Activated T-cell treated with anti-CD3 and anti-CD28 coated beads, Interleukin-2, amount 50 U/mL, for 4 hours (primary cell): ENCODE measurements around the gene ZNF764. TPM values are rescaled to one million over a fixed set of nuclear protein-coding genes. Genes with fewer than 3 reads are reported as not detected.
"Not testable (repeated sequence)": the region's sequence is repeated elsewhere in the genome, so short reads cannot be mapped to it uniquely, and the experiment has no call there.

ENCODE experiments used
- ATAC-seq, 2 donors: fragments of 200-7000 bp; cut with Tn5 transposase; one replicate each; pipeline ENCODE4 v1.10.0; 2021
- DNase-seq: peaks from one replicate; pipeline ENCODE4 v3.0.0-alpha.2; 2020
- H3K27me3 Mint-ChIP-seq: one replicate; pipeline ENCODE4 v1.8.0; 2021; ENCODE audit warnings: low read depth, mixed read lengths
- H3K36me3 Mint-ChIP-seq: one replicate; pipeline ENCODE4 v1.8.0; 2022; ENCODE audit warnings: mixed read lengths; ENCODE audit not compliant: insufficient read depth
- H3K4me1 Mint-ChIP-seq: one replicate; pipeline ENCODE4 v1.8.0; 2021; ENCODE audit warnings: low read depth, mixed read lengths
- H3K4me3 Mint-ChIP-seq: one replicate; pipeline ENCODE4 v1.8.0; 2021; ENCODE audit warnings: mild to moderate bottlenecking, moderate library complexity, mixed read lengths
- H3K9me3 Mint-ChIP-seq: one replicate; pipeline ENCODE4 v1.8.0; 2021; ENCODE audit warnings: mixed read lengths
- total RNA-seq, 3 donors: library from RNA; stranded (reverse); gene quantifications; one replicate each; pipeline ENCODE4 v1.2.1, GENCODE V29; 2021

Gene ZNF764
- total RNA-seq, 3 donors from 2014 or later, result 21.2 to 23.4 (median 22.5) TPM

- Mint-ChIP-seq H3K4me1 (peaks cover 13% of the 10 kb centered on the region), H3K9me3 (no peaks in the 10 kb centered on the region), H3K4me3 (no peak overlapping the region), H3K36me3 (no peaks in the 10 kb centered on the region), H3K27me3 (no peaks in the 10 kb centered on the region)
- DNase-seq, result no peak
- ATAC-seq, result no peak
Observed at GRCh38 chr16:30546115-30546514, 12.1 kb downstream of the ZNF764 start.

- Mint-ChIP-seq H3K4me3 (no peak overlapping the region), H3K4me1 (no peaks in the 10 kb centered on the region), H3K9me3 (no peaks in the 10 kb centered on the region), H3K27me3 (no peaks in the 10 kb centered on the region), H3K36me3 (no peaks in the 10 kb centered on the region)
- DNase-seq (no peak), ATAC-seq (no peak)
Observed at GRCh38 chr16:30543067-30543466, 15.1 kb downstream of the ZNF764 start.

- no peak for DNase-seq
- Mint-ChIP-seq H3K4me1 (peaks cover 5% of the 10 kb centered on the region), H3K9me3 (no peaks in the 10 kb centered on the region), H3K4me3 (no peak overlapping the region), H3K27me3 (no peaks in the 10 kb centered on the region), H3K36me3 (no peaks in the 10 kb centered on the region)
- no peak for ATAC-seq
Observed at GRCh38 chr16:30541502-30542329, 16.5 kb downstream of the ZNF764 start.

GRCh38 chr16:30540916-30541464 is 17.2 kb downstream of the ZNF764 start:
- H3K36me3 Mint-ChIP-seq, H3K9me3 Mint-ChIP-seq, H3K27me3 Mint-ChIP-seq, H3K4me3 Mint-ChIP-seq, ATAC-seq, DNase-seq: not testable (repeated sequence)
- peaks cover 12% of the 10 kb centered on the region for H3K4me1 Mint-ChIP-seq

GRCh38 chr16:30539986-30540526 is 18.1 kb downstream of the ZNF764 start:
- DNase-seq, H3K9me3 Mint-ChIP-seq, H3K27me3 Mint-ChIP-seq, H3K36me3 Mint-ChIP-seq, H3K4me3 Mint-ChIP-seq, ATAC-seq: not testable (repeated sequence)
- H3K4me1 Mint-ChIP-seq, result peaks cover 16% of the 10 kb centered on the region

- Mint-ChIP-seq H3K27me3 (no peaks in the 10 kb centered on the region), H3K9me3 (no peaks in the 10 kb centered on the region), H3K4me3 (no peak overlapping the region), H3K36me3 (peaks cover 2% of the 10 kb centered on the region), H3K4me1 (peaks cover 16% of the 10 kb centered on the region)
- DNase-seq (no peak), ATAC-seq (no peak)
Observed at GRCh38 chr16:30539000-30539964, 18.9 kb downstream of the ZNF764 start.

GRCh38 chr16:30536391-30537024 is 21.7 kb downstream of the ZNF764 start:
- DNase-seq, H3K27me3 Mint-ChIP-seq, H3K36me3 Mint-ChIP-seq, H3K9me3 Mint-ChIP-seq, ATAC-seq: not testable (repeated sequence)
- peaks cover 21% of the 10 kb centered on the region for H3K4me1 Mint-ChIP-seq
- peak overlapping the region; percentile 89 for H3K4me3 Mint-ChIP-seq

- Mint-ChIP-seq H3K4me1 (peaks cover 25% of the 10 kb centered on the region), H3K4me3 (peak overlapping the region; percentile 89), H3K27me3 (no peaks in the 10 kb centered on the region), H3K9me3 (no peaks in the 10 kb centered on the region), H3K36me3 (peaks cover 2% of the 10 kb centered on the region)
- ATAC-seq, result peak; percentile 66 to 69
- peak; percentile 61 for DNase-seq
Observed at GRCh38 chr16:30535777-30536190, 22.4 kb downstream of the ZNF764 start.

GRCh38 chr16:30535106-30535776 is 22.9 kb downstream of the ZNF764 start:
- ATAC-seq (peak; percentile 16 to 27), DNase-seq (no peak)
- Mint-ChIP-seq H3K36me3 (peaks cover 2% of the 10 kb centered on the region), H3K4me1 (peaks cover 29% of the 10 kb centered on the region), H3K27me3 (no peaks in the 10 kb centered on the region), H3K9me3 (no peaks in the 10 kb centered on the region), H3K4me3 (peak overlapping the region; percentile 89)

- Mint-ChIP-seq H3K4me3 (peak within 1 kb of the TSS; percentile 89), H3K27me3 (no peaks in the 10 kb centered on the region), H3K36me3 (peaks cover 2% of the 10 kb centered on the region), H3K9me3 (no peaks in the 10 kb centered on the region), H3K4me1 (peaks cover 33% of the 10 kb centered on the region)
- peak; percentile 90 for DNase-seq
- ATAC-seq, result peak; percentile 81 to 82
Observed at GRCh38 chr16:30534368-30535105, 23.6 kb downstream of the ZNF764 start, which contains the start of gene ZNF747. TSS of gene ZNF747 (minus strand) at chr16:30534858. CDS start at chr16:30534679, 179 bp downstream.

- Mint-ChIP-seq H3K9me3 (no peaks in the 10 kb centered on the region), H3K4me1 (peaks cover 36% of the 10 kb centered on the region), H3K27me3 (no peaks in the 10 kb centered on the region), H3K4me3 (peak overlapping the region; percentile 89), H3K36me3 (peaks cover 2% of the 10 kb centered on the region)
- no peak for DNase-seq
- ATAC-seq, result peak in 1 of 2 donors; percentile 4
Observed at GRCh38 chr16:30533748-30534367, 24.3 kb downstream of the ZNF764 start.

- H3K4me1 Mint-ChIP-seq, result peaks cover 40% of the 10 kb centered on the region
- peaks cover 2% of the 10 kb centered on the region for H3K36me3 Mint-ChIP-seq
- peak overlapping the region; percentile 89 for H3K4me3 Mint-ChIP-seq
- ATAC-seq (no peak), DNase-seq (no peak)
- no peaks in the 10 kb centered on the region for H3K27me3 Mint-ChIP-seq
- no peaks in the 10 kb centered on the region for H3K9me3 Mint-ChIP-seq
Observed at GRCh38 chr16:30533146-30533522, 25.0 kb downstream of the ZNF764 start.
